IMR-90 (cell line): ENCODE results near the gene TTC31. TPM values are rescaled to one million over a fixed set of nuclear protein-coding genes. Genes with fewer than 3 reads are reported as not detected.
A peak's percentile ranks its signal among the peaks of the same experiment; 100 is the strongest.

Source experiments
- ATAC-seq: fragments of 200-7000 bp; cut with Tn5 transposase; 2 replicates; pipeline ENCODE4 v1.9.1; 2020; ENCODE audit warnings: low read depth, mild to moderate bottlenecking, moderate library complexity
- BruUV-seq: library from RNA; stranded (reverse); fragments of 400-500 nt; replicated peaks from 2 replicates; lab custom pipeline; 2021; lab: Mats Ljungman, UMichigan
- CTCF ChIA-PET: fragments of 300-600 bp; formaldehyde crosslinking; extraction: SDS; loops from one replicate; lab custom pipeline; 2021; ENCODE audit warnings: antibody characterized with exemption; lab: Yijun Ruan, JAX
- POLR2A ChIA-PET: fragments of 300-600 bp; sonication (Branson Sonifier 250); formaldehyde crosslinking; loops from one replicate; lab custom pipeline; 2022; ENCODE audit warnings: antibody characterized with exemption; ENCODE audit not compliant: unreplicated experiment; lab: Charles Lee
- DNase-seq: peaks from one replicate; pipeline ENCODE4 v3.0.0; 2013
- H2AFZ ChIP-seq: replicated peaks from 2 replicates; pipeline ENCODE3; 2013; ENCODE audit warnings: low read length, mild to moderate bottlenecking; ENCODE audit not compliant: poor library complexity
- H2AK5ac ChIP-seq: 2 replicates; pipeline ENCODE4 v1.6.1; 2013; ENCODE audit warnings: low read depth, low read length, inconsistent platforms
- H2AK9ac ChIP-seq: replicated peaks from 2 replicates; pipeline ENCODE3; 2013; ENCODE audit warnings: mild to moderate bottlenecking, low read depth, low read length, moderate library complexity; ENCODE audit not compliant: poor library complexity
- H2BK120ac ChIP-seq: 2 replicates; pipeline ENCODE4 v1.6.1; 2013; ENCODE audit warnings: low read depth, low read length, inconsistent platforms
- H2BK15ac ChIP-seq: 3 replicates; pipeline ENCODE4 v1.6.1; 2013; ENCODE audit warnings: low read depth, low read length, inconsistent platforms
- H2BK20ac ChIP-seq: 2 replicates; pipeline ENCODE4 v1.6.1; 2013; ENCODE audit warnings: low read depth, mild to moderate bottlenecking, inconsistent platforms, low read length, moderate library complexity
- H2BK5ac ChIP-seq: 2 replicates; pipeline ENCODE4 v1.6.1; 2013; ENCODE audit warnings: mild to moderate bottlenecking, low read depth, low read length, inconsistent platforms; ENCODE audit not compliant: poor library complexity, severe bottlenecking
- H3K14ac ChIP-seq: replicated peaks from 2 replicates; pipeline ENCODE4 v1.6.1; 2013; ENCODE audit warnings: low read depth, low read length, inconsistent platforms
- H3K18ac ChIP-seq: 2 replicates; pipeline ENCODE4 v1.6.1; 2013; ENCODE audit warnings: low read depth, low read length, control low read depth
- H3K23ac ChIP-seq: 2 replicates; pipeline ENCODE4 v1.6.1; 2013; ENCODE audit warnings: low read depth, low read length, inconsistent platforms
- H3K27ac ChIP-seq: 2 replicates; pipeline ENCODE4 v1.5.1; 2013; ENCODE audit warnings: mild to moderate bottlenecking, control low read depth, low read length; ENCODE audit not compliant: insufficient read depth
- H3K27me3 ChIP-seq: 2 replicates; pipeline ENCODE4 v1.6.1; 2013; ENCODE audit warnings: low read length; ENCODE audit not compliant: control insufficient read depth, insufficient read depth
- H3K36me3 ChIP-seq: 2 replicates; pipeline ENCODE4 v1.6.1; 2013; ENCODE audit warnings: low read length, mixed read lengths; ENCODE audit not compliant: control insufficient read depth, insufficient read depth
- H3K4ac ChIP-seq: 2 replicates; pipeline ENCODE4 v1.6.1; 2013; ENCODE audit warnings: low read depth, low read length, inconsistent platforms
- H3K4me1 ChIP-seq: 2 replicates; pipeline ENCODE4 v1.6.1; 2013; ENCODE audit warnings: low read length, mixed read lengths; ENCODE audit not compliant: control insufficient read depth, insufficient read depth
- H3K4me2 ChIP-seq: 2 replicates; pipeline ENCODE4 v1.6.1; 2013; ENCODE audit warnings: low read depth, mild to moderate bottlenecking, control low read depth, low read length, moderate library complexity
- H3K4me3 ChIP-seq: 2 replicates; pipeline ENCODE4 v1.5.1; 2013; ENCODE audit warnings: low read depth, mild to moderate bottlenecking, control low read depth, low read length, moderate library complexity; ENCODE audit not compliant: insufficient read depth
- H3K56ac ChIP-seq: 2 replicates; pipeline ENCODE4 v1.6.1; 2013; ENCODE audit warnings: low read length, inconsistent platforms; ENCODE audit not compliant: insufficient read depth; ENCODE audit errors: extremely low read depth
- H3K79me1 ChIP-seq, 2 experiments: 2 replicates each; pipeline ENCODE4 v1.6.1; 2013; ENCODE audit warnings: low read length in 2 of 2, inconsistent platforms in 1 of 2, low read depth in 1 of 2
- H3K9ac ChIP-seq: 2 replicates; pipeline ENCODE4 v1.6.1; 2013; ENCODE audit warnings: low read depth, low read length, control low read depth
- H3K9me1 ChIP-seq: 2 replicates; pipeline ENCODE4 v1.6.1; 2013; ENCODE audit warnings: low read length, inconsistent platforms; ENCODE audit not compliant: insufficient read depth
- H3K9me3 ChIP-seq: 2 replicates; pipeline ENCODE4 v1.6.1; 2013; ENCODE audit warnings: low read length; ENCODE audit not compliant: control insufficient read depth, insufficient read depth
- H4K20me1 ChIP-seq: 2 replicates; pipeline ENCODE4 v1.6.1; 2013; ENCODE audit warnings: low read length, inconsistent platforms; ENCODE audit not compliant: insufficient read depth
- H4K5ac ChIP-seq: 2 replicates; pipeline ENCODE4 v1.6.1; 2013; ENCODE audit warnings: mild to moderate bottlenecking, low read depth, low read length, control low read depth
- H4K8ac ChIP-seq, 2 experiments: 2 replicates each; pipeline ENCODE4 v1.6.1; 2013; ENCODE audit warnings: low read depth in 2 of 2, low read length in 2 of 2, control low read depth in 1 of 2, inconsistent platforms in 1 of 2
- H4K91ac ChIP-seq: 2 replicates; pipeline ENCODE4 v1.6.1; 2013; ENCODE audit warnings: low read depth, low read length, inconsistent platforms; ENCODE audit not compliant: insufficient read depth
- BHLHE40 ChIP-seq: fragments of 150-350 bp; IDR thresholded peaks from 2 replicates; pipeline ENCODE4 v1.6.1; 2016; ENCODE audit warnings: mild to moderate bottlenecking, low read depth, low read length
- WGBS, 2 experiments: methylation state at CpG; one replicate each; pipeline versions ENCODE4 v1.1.5 to v1.1.7; 2013; ENCODE audit warnings: missing lambda C conversion rate in 2 of 2; ENCODE audit not compliant: insufficient read length in 1 of 2; ENCODE audit errors: extremely low coverage in 2 of 2; 5-methylcytosine and 5-hydroxymethylcytosine counted together
- dilution Hi-C: fragments of 300-500 bp; cut with HindIII; formaldehyde crosslinking; loops from one replicate; pipeline ENCODE4 v1.14.3; 2018; ENCODE audit warnings: low sequenced_read_pairs; ENCODE audit not compliant: unreplicated experiment
- in situ Hi-C: fragments of 300-500 bp; cut with MboI; formaldehyde crosslinking; loops from 3 replicates; pipeline ENCODE4 v1.14.3; 2019; ENCODE audit warnings: low sequenced_read_pairs, inconsistent platforms, mixed read lengths
- intact Hi-C: fragments of 100-400 bp; cut with micrococcal nuclease; formaldehyde crosslinking; loops from 2 replicates; pipeline ENCODE4 v1.10.0; 2022
- polyA plus RNA-seq, 3 experiments: library from polyadenylated mRNA; depleted of rRNA; stranded (reverse); fragments of >200 nt; gene quantifications; 2 replicates each; pipeline ENCODE4 v1.2.3, GENCODE V29; 2012; ENCODE audit warnings: low replicate concordance in 1 of 3
- total RNA-seq: library from RNA; depleted of rRNA; stranded (reverse); fragments of >200 nt; gene quantifications from 2 replicates; pipeline ENCODE4 v1.2.3, GENCODE V29; 2012

The TTC31 gene
- total and polyA plus RNA-seq, 2 of the 4 experiments (the other 2 are of a cell fraction): 6.3 to 18.8 TPM

- peak; percentile 46 for DNase-seq
- Histone ChIP-seq H3K9me1 (peaks cover 21% of the 10 kb centered on the region), H4K5ac (peak overlapping the region; percentile 31), H3K79me1 (peaks cover 23 to 48% of the 10 kb centered on the region in 2 experiments), H3K14ac (peak overlapping the region; percentile 93), H4K8ac (peak overlapping the region; percentile 87 to 94), H2AK9ac (peak overlapping the region; percentile 99), H3K56ac (peak overlapping the region; percentile 67), H4K91ac (peak overlapping the region; percentile 93), H2AK5ac (peak overlapping the region; percentile 95), H2BK15ac (peak overlapping the region; percentile 45; the same call in 1 of the 3 replicates), H2BK20ac (no peak overlapping the region), H3K9ac (peak overlapping the region; percentile 83), H3K18ac (peak overlapping the region; percentile 22), H3K4me3 (peak overlapping the region; percentile 48), H3K36me3 (no peaks in the 10 kb centered on the region; the same call in 1 of the 2 replicates), H3K23ac (peak overlapping the region; percentile 91), H2BK120ac (peak overlapping the region; percentile 77), H3K4me2 (peak overlapping the region; percentile 89), H3K4ac (peak overlapping the region; percentile 95), H4K20me1 (0 out of 2 replicates have a peak, but pooled peaks cover 3% of the 10 kb centered on the region), H3K9me3 (no peaks in the 10 kb centered on the region), H3K27me3 (peaks cover 2% of the 10 kb centered on the region; the same call in 1 of the 2 replicates), H2BK5ac (peak overlapping the region; percentile 52), H3K27ac (peak overlapping the region; percentile 66), H3K4me1 (peaks cover 23% of the 10 kb centered on the region), H2AFZ (peak overlapping the region; percentile 94)
- dilution Hi-C loops: no loop called here
- POLR2A ChIA-PET: interaction anchor here (0.9 kb wide), 1 partner anchor 15 kb away, joined by 4 read pairs; the partner anchor contains the start of gene INO80B
- WGBS, 2 experiments: 0% methylated on average over 4 of the region's 14 CpGs; no CpG with 5 or more reads in 1 of the 2 experiments
- intact Hi-C loops: loop anchor here (1.0 kb wide), 1 partner anchor 14 kb away; no protein-coding TSS in a partner anchor
- CTCF ChIA-PET: no interaction called here
- in situ Hi-C loops: no loop called here
- ATAC-seq: peak; percentile 73
- BruUV-seq: no TSS peak
- no peak for TF ChIP-seq BHLHE40
Measured at GRCh38 chr2:74439803-74440377, 43.0 kb upstream of the TTC31 start.
